Measurements from ENCODE around the gene EXOC6.

DNA sequence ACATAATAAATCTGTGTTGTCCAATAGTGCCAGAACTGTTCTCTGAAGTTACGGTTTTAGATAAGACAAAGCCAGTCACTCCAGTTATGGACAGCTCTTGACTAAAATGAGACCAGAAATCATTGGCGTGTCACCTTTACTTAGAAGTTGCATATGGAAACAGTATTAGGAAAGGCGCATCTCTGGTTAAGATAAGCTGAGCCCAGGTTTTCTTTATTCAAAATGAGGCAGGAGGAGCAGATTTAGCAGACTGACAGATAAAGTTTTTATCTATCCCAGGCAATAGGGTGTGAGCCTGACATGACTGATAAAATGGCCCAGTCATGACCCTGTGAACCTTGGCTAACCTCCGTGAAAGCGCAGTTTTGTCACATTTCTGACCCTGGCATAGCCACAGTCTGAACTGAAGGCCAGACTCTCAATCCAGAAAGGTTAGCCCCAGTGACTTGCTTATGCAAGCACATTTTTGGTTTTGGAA, 229.6 kb downstream of the EXOC6 start:
- TF ChIP-seq POLR2AphosphoS5 (IDR thresholded peaks at IDR 0.05; ENCODE audit: low read depth, low read length) (no peak), SIN3A (IDR thresholded peaks at IDR 0.05; ENCODE audit: borderline replicate concordance, insufficient read depth, low read depth, low read length) (no peak), TCF7L2 (IDR thresholded peaks at IDR 0.05; ENCODE audit: low read depth, low read length) (no peak)
- TF ChIP-seq, protein P1, sequence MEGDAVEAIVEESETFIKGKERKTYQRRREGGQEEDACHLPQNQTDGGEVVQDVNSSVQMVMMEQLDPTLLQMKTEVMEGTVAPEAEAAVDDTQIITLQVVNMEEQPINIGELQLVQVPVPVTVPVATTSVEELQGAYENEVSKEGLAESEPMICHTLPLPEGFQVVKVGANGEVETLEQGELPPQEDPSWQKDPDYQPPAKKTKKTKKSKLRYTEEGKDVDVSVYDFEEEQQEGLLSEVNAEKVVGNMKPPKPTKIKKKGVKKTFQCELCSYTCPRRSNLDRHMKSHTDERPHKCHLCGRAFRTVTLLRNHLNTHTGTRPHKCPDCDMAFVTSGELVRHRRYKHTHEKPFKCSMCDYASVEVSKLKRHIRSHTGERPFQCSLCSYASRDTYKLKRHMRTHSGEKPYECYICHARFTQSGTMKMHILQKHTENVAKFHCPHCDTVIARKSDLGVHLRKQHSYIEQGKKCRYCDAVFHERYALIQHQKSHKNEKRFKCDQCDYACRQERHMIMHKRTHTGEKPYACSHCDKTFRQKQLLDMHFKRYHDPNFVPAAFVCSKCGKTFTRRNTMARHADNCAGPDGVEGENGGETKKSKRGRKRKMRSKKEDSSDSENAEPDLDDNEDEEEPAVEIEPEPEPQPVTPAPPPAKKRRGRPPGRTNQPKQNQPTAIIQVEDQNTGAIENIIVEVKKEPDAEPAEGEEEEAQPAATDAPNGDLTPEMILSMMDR (IDR thresholded peaks at IDR 0.05), result no peak
- TF ChIP-seq, protein P2, sequence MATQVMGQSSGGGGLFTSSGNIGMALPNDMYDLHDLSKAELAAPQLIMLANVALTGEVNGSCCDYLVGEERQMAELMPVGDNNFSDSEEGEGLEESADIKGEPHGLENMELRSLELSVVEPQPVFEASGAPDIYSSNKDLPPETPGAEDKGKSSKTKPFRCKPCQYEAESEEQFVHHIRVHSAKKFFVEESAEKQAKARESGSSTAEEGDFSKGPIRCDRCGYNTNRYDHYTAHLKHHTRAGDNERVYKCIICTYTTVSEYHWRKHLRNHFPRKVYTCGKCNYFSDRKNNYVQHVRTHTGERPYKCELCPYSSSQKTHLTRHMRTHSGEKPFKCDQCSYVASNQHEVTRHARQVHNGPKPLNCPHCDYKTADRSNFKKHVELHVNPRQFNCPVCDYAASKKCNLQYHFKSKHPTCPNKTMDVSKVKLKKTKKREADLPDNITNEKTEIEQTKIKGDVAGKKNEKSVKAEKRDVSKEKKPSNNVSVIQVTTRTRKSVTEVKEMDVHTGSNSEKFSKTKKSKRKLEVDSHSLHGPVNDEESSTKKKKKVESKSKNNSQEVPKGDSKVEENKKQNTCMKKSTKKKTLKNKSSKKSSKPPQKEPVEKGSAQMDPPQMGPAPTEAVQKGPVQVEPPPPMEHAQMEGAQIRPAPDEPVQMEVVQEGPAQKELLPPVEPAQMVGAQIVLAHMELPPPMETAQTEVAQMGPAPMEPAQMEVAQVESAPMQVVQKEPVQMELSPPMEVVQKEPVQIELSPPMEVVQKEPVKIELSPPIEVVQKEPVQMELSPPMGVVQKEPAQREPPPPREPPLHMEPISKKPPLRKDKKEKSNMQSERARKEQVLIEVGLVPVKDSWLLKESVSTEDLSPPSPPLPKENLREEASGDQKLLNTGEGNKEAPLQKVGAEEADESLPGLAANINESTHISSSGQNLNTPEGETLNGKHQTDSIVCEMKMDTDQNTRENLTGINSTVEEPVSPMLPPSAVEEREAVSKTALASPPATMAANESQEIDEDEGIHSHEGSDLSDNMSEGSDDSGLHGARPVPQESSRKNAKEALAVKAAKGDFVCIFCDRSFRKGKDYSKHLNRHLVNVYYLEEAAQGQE (IDR thresholded peaks at IDR 0.05; ENCODE audit: insufficient read depth in 1 of 2, low read depth in 2 of 2, low read length in 1 of 2), result no peak
